ENCODE data around the gene PRPF18.

Gene PRPF18

GRCh38 chr10:13631594-13631993, 44.8 kb downstream of the PRPF18 start:
- H3K4me3 ChIP-seq (ENCODE audit: low read depth, low read length), result no peak overlapping the region
- TF ChIP-seq CTCF (IDR thresholded peaks at IDR 0.05; ENCODE audit: low read depth, low read length) (no peak), MYC (IDR thresholded peaks at IDR 0.05; ENCODE audit: low read depth, low read length) (no peak), POLR2A (IDR thresholded peaks at IDR 0.05; ENCODE audit: extremely low read depth, insufficient read length) (no peak), MAX (IDR thresholded peaks at IDR 0.05; ENCODE audit: low read depth, low read length) (no peak)
- no peak for DNase-seq (ENCODE audit: low read depth)

GRCh38 chr10:13632440-13632839, 45.7 kb downstream of the PRPF18 start:
- DNase-seq (ENCODE audit: low read depth), result no peak
- no peak for TF ChIP-seq CTCF (IDR thresholded peaks at IDR 0.05; ENCODE audit: low read depth, low read length)
- TF ChIP-seq POLR2A (IDR thresholded peaks at IDR 0.05; ENCODE audit: extremely low read depth, insufficient read length), result no peak
- no peak for TF ChIP-seq MAX (IDR thresholded peaks at IDR 0.05; ENCODE audit: low read depth, low read length)
- TF ChIP-seq MYC (IDR thresholded peaks at IDR 0.05; ENCODE audit: low read depth, low read length), result no peak

GRCh38 chr10:13632884-13633440, 46.2 kb downstream of the PRPF18 start:
- H3K4me3 ChIP-seq (ENCODE audit: low read depth, low read length), result no peak overlapping the region
- no peak for DNase-seq (ENCODE audit: low read depth)
- TF ChIP-seq MYC (IDR thresholded peaks at IDR 0.05; ENCODE audit: low read depth, low read length), result no peak
- TF ChIP-seq POLR2A (IDR thresholded peaks at IDR 0.05; ENCODE audit: extremely low read depth, insufficient read length), result no peak
- TF ChIP-seq CTCF (IDR thresholded peaks at IDR 0.05; ENCODE audit: low read depth, low read length), result no peak
- TF ChIP-seq MAX (IDR thresholded peaks at IDR 0.05; ENCODE audit: low read depth, low read length), result no peak

More at GRCh38 chr10:13632440-13632839, 45.7 kb downstream of the PRPF18 start:
- H3K4me3 ChIP-seq (ENCODE audit: low read depth, low read length), result no peak overlapping the region

- TF ChIP-seq POLR2A (IDR thresholded peaks at IDR 0.05; ENCODE audit: extremely low read depth, insufficient read length) (no peak), CTCF (IDR thresholded peaks at IDR 0.05; ENCODE audit: low read depth, low read length) (no peak), MAX (IDR thresholded peaks at IDR 0.05; ENCODE audit: low read depth, low read length) (no peak), MYC (IDR thresholded peaks at IDR 0.05; ENCODE audit: low read depth, low read length) (no peak)
- DNase-seq (ENCODE audit: low read depth), result no peak
- no peak overlapping the region for H3K4me3 ChIP-seq (ENCODE audit: low read depth, low read length)
These were observed 46.9 kb downstream of the PRPF18 start for GRCh38 chr10:13633689-13634088.

GRCh38 chr10:13634207-13634606, 47.4 kb downstream of the PRPF18 start:
- no peak overlapping the region for H3K4me3 ChIP-seq (ENCODE audit: low read depth, low read length)
- DNase-seq (ENCODE audit: low read depth), result no peak

More at GRCh38 chr10:13634207-13634606, 47.4 kb downstream of the PRPF18 start:
- TF ChIP-seq MAX (IDR thresholded peaks at IDR 0.05; ENCODE audit: low read depth, low read length), result no peak
- TF ChIP-seq POLR2A (IDR thresholded peaks at IDR 0.05; ENCODE audit: extremely low read depth, insufficient read length), result no peak
- TF ChIP-seq MYC (IDR thresholded peaks at IDR 0.05; ENCODE audit: low read depth, low read length), result no peak
- TF ChIP-seq CTCF (IDR thresholded peaks at IDR 0.05; ENCODE audit: low read depth, low read length), result no peak
